Measurements from ENCODE around the gene CLHC1.

DNA sequence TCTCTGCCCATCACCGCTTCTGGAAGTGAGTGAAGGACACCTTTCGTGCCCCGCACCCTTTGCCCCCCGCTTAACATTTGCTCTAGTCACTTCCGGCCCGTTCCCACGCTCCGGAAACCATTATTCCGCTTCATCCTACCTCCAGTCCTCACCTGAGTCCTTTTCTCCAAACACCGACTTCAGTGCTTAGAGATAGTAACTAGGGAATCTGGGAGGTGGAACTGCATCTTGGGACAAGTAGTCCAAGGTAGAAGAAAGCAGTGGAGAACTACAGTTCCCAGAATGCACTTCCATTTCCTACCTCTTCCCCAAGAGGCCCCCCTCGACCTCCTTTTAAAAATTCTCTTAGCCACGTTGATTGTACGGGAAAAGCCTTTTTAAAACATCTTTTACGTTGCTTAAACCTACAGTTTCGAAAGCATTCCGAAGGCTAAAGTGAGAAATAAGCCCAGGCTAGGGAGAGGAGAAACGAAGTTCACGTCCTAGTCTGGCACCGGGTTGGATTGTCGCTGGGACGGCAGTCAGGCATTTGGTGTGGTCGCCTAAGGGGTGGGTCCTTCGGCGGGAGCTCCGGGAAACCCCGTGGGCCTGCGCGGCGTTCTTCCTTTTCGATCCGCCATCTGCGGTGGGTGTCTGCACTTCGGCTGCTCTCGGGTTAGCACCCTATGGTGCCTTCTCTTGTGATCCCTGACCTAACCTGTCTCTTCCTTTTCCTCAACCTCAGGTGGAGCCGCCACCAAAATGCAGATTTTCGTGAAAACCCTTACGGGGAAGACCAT, at the start of gene CLHC1, which contains the start of gene RPS27A:
- TF ChIP-seq ZBTB7A (IDR thresholded peaks at IDR 0.05; ENCODE audit: low read depth) (0 out of 2 replicates have a peak, but pooled peaks have one; percentile 23), TAF1 (IDR thresholded peaks at IDR 0.05; ENCODE audit: low read depth) (peak; percentile 81), FOXM1 (IDR thresholded peaks at IDR 0.05; ENCODE audit: borderline replicate concordance, low read depth) (no peak), YY1 (IDR thresholded peaks at IDR 0.05; ENCODE audit: low read depth) (peak; percentile 83), TEAD4 (IDR thresholded peaks at IDR 0.05) (peak; percentile 14; the same call in 1 of the 2 replicates), RAD21 (IDR thresholded peaks at IDR 0.05; ENCODE audit: low read depth) (no peak), EP300 (IDR thresholded peaks at IDR 0.05; ENCODE audit: borderline replicate concordance) (no peak; the same call in 1 of the 2 replicates), TCF12 (IDR thresholded peaks at IDR 0.05; ENCODE audit: low read depth) (0 out of 2 replicates have a peak, but pooled peaks have one; percentile 13), CEBPB (IDR thresholded peaks at IDR 0.05) (no peak), NFIC (IDR thresholded peaks at IDR 0.05) (no peak), CREB1 (IDR thresholded peaks at IDR 0.05; ENCODE audit: low read depth) (no peak)
- TF ChIP-seq, protein P1, sequence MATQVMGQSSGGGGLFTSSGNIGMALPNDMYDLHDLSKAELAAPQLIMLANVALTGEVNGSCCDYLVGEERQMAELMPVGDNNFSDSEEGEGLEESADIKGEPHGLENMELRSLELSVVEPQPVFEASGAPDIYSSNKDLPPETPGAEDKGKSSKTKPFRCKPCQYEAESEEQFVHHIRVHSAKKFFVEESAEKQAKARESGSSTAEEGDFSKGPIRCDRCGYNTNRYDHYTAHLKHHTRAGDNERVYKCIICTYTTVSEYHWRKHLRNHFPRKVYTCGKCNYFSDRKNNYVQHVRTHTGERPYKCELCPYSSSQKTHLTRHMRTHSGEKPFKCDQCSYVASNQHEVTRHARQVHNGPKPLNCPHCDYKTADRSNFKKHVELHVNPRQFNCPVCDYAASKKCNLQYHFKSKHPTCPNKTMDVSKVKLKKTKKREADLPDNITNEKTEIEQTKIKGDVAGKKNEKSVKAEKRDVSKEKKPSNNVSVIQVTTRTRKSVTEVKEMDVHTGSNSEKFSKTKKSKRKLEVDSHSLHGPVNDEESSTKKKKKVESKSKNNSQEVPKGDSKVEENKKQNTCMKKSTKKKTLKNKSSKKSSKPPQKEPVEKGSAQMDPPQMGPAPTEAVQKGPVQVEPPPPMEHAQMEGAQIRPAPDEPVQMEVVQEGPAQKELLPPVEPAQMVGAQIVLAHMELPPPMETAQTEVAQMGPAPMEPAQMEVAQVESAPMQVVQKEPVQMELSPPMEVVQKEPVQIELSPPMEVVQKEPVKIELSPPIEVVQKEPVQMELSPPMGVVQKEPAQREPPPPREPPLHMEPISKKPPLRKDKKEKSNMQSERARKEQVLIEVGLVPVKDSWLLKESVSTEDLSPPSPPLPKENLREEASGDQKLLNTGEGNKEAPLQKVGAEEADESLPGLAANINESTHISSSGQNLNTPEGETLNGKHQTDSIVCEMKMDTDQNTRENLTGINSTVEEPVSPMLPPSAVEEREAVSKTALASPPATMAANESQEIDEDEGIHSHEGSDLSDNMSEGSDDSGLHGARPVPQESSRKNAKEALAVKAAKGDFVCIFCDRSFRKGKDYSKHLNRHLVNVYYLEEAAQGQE (IDR thresholded peaks at IDR 0.05; ENCODE audit: low read depth), result 0 out of 2 replicates have a peak, but pooled peaks have one; percentile 14
- TF ChIP-seq, protein P2, sequence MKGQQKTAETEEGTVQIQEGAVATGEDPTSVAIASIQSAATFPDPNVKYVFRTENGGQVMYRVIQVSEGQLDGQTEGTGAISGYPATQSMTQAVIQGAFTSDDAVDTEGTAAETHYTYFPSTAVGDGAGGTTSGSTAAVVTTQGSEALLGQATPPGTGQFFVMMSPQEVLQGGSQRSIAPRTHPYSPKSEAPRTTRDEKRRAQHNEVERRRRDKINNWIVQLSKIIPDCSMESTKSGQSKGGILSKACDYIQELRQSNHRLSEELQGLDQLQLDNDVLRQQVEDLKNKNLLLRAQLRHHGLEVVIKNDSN (IDR thresholded peaks at IDR 0.05), result peak; percentile 16
- TF ChIP-seq, protein P3, sequence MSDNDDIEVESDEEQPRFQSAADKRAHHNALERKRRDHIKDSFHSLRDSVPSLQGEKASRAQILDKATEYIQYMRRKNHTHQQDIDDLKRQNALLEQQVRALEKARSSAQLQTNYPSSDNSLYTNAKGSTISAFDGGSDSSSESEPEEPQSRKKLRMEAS (IDR thresholded peaks at IDR 0.05), result peak; percentile 55
